NCI-H446 (cell line): ENCODE measurements around the gene ATP8B4.
A peak's percentile ranks its signal among the peaks of the same experiment; 100 is the strongest.

ENCODE experiments used
- DNase-seq, 2 experiments: peaks; one replicate each; lab custom pipeline; 2025; lab: John Stamatoyannopoulos, UW

ATP8B4 gene

DNA sequence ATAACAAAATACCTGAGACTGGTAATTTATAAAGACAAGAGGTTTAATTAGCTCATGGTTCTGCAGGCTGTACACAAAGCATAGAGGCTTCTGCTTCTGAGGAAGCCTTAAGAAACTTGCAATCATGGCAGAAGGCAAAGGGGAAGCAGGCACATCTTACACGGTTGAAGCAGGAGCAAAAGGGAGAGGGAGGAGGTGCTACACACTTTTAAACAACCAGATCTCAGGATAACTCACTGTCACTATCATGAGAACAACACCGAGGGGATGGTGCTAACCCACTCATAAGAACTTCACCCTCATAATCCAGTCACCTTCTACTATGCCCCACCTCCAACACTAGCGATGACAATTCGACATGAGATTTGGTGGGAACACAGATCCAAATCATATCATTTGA lies 54.4 kb downstream of the ATP8B4 start:
- DNase-seq = no peak

DNA sequence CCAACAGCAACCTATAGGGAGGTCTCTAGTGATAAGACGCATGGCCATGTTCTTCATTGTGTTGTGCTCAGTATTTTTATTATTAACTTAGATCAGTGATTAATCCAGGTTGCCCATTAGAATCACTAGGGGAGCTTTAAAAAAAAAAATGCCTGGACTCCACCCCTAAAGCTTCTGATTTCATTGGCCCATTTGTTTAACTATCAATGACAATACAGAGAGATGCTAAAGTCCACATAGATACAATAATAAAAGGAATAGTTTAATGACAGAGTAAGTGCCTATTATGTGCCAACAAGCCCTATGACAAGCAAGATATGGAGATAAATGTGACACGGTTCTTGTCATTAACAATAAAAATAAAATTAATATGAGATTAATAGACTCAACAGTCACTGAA lies 55.8 kb downstream of the ATP8B4 start:
- no peak for DNase-seq

DNA sequence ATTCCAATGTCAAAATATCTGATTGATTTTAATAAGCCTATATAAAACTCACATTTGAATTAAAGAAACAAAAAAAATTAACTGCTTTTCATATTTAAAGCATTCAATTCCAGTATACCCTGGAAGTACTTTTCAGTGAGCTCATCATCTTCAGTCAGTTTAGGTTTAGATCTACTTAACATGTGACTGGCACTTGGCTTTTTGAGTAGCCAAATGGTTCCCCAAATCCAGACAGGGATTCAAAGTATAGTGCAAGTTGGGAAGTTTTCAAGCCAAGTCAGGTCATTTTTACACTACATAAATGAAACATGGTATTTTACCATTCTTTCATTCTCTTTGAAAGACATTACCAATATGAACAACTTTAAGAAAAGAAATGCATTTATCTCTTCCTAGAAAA lies 57.5 kb downstream of the ATP8B4 start:
- DNase-seq = no peak

DNA sequence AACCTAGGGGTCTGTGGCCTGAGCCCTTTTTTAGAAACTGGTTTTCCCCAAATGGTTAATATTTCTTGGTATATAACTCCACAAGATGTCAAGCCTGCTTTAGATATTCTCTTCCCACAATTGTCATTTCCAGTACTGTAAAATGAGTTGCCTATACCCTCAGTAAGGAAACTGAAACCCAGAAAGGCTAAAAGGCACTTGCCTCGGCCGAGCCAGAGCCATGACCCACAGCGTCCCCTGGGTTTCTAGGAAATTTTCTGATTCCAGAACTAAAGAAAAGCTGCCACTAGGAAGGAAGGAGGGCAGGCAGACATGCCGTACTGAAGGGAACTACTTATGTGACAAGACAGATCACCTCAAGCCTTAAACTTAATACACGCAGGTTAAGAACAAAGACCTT lies 59.1 kb downstream of the ATP8B4 start:
- DNase-seq = no peak

DNA sequence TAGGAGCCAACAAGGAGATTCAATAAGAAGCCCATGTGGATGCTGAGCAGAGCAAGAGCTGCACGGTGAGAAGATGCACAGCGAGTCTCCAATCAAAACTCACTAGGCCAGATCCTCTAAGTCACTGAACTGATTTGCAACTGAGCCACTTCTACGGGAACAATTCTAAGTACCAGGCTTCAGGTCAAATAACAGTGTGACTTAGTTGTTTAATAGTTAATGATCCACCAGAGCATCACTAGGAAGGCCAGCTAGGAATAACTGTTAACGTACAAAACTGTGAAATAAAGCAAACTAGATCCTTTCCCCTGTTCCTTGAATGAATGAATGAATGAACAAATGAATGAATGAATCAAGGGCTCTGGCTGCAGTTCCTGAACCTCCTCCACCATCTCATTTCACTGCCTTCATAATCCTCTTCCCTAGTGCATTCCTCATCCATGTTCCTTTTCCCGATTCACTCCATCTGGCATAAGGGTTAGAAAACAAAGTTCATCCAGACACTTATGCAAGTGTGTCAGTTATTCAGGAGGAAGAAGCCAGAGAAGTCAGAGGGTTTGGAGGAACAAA lies 59.7 kb downstream of the ATP8B4 start:
- no peak for DNase-seq

DNA sequence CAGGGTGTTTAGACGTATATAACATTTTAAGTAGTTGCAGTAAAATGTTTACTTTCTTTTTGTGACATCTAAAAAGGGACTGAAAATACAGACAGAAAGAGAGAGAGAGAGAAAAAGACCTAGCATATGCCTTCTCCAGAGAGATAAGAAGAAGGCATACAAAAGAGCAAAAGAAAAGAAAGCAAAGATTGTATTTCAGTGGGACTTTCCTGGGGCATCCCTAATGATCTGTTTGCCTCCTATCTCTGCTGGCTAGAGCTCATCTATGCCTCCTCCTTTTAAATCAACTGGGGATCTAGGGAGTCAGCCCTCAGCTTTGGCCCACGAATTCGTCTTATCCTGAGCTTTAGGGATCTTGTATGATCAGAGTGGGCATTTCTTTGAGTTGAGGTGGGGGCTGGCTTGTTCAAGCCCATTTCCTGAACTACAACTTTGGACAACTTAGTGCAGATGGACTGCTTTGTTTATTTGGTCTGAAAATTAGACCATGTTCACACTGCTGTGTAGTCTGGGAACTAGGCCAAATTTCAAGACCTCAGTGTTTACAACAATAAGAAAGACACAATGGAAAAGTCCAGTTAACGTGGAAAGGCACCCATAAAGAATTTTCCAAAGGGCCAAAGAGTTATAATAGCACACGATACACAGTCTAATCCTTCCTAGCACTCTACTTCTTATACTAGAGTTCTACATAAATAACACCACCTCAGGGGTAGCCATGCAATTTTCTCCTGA lies 61.0 kb downstream of the ATP8B4 start:
- no peak for DNase-seq

DNA sequence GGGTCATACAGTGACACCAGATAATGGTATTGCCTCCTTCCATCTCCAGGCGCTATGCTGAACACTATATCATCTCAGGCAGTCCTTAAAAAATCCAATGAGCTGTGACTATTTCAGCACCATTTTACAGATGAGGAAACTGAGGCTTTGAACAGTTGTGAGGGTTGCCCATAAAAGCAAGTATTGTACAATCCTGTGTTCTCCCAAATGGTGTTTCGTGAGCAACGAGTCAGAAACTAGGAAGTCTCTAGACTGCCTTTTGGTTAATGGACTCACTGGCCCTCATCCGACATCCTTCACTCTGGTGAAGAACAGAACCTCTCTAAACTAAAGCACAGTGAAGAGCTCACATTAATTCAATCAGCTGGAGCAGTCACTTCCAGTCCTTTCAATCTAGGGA lies 61.8 kb downstream of the ATP8B4 start:
- no peak for DNase-seq

DNA sequence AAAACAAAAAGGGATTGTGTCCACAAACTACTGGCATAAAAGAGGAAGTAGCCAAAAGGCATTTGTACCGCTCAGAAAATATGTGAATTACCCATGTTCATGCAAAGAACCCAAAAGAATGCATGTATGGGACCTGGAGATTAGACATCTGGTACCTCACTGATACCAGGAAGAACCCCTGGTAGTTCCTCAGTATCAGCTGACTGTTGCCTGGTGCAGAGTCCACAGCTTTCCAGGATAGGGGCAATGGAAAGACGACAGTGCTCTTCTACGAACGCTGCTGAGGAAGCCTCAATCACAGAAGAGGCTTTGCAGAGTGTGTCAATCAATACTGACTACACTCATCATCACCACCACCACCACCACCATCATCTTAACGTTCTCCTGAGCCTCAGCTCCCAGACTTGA lies 63.3 kb downstream of the ATP8B4 start:
- no peak for DNase-seq

DNA sequence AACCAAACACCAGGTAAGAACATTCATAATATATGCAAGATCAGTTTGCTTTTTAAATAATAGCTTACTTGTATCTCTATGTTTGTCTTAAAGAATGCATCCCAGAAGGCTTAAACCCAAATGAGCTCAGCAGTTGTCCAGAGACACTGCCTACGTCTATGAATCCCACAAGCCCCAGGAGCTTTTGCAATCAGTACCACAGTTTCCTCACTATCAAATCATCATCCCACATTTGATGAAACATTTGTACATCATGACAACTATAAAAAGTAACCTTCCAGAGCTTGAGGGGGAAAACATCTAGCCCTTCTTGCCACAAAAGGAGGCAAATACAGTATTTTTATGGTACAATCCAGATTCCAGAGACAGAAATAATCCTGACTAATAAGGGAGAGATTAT lies 63.7 kb downstream of the ATP8B4 start:
- no peak for DNase-seq

DNA sequence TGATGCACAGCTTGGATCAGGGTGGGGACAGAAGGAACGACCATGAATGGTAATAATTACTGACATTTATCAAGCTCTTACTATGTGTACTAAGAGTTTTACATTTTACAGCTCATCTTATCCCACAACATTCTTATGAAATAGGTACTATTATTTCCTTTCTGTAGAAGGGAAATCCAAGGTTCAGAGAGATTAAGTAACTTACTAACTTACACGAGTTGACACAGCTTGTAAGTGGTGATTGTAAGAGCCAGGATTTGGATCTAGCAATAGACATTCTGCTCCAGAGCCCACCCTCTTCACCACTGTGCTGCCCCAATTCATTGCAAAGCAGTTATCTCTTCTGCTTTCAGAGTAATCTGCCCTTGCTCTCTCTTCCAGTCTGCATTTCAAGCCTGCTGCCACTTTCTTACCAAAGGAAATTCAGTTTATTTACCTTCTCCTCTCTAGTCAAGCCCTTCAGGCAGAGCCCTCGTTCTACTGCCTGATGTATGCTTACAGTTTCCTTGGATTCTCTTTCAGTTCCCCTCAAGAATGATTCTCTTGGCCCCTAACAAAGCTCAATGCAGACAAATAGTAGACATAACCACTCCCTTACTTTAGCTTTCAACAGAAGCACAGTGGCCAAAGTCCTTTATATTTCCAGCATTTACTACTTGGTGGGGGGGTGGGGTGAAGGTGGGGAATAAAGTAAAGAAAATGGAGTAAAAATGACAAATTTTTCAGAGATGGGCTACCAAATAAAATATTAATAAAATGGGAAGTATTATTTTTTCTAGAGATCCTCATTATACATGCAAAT lies 65.8 kb downstream of the ATP8B4 start:
- no peak for DNase-seq

DNA sequence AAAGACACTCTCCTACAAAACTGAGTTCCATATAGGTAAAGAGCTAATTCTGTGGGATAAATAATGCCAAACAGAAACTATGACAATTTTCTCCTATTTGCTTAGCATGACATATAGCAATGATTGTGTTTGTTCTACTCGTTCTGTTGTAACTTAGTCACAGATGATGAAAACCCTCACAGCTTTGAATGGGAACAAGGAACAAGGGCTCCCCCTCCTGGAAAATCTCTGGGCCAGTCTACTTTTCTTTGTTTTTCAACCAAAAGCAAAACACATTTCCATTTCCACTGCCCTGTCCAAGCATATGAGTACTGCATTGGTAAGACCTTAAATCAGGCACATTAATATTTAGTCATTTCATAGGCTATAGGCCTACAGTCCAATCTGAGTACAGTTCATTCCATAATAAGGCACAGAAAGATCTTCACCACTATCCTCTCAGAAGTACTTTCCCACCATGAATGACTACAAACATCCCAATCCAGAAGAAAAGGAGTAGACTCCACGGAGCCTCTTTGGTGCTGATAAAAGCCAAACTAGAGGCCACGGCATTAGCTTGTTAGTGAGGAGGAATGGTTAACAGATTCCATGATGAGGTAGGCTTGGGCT lies 67.1 kb downstream of the ATP8B4 start:
- DNase-seq = peak; percentile 5 to 47

DNA sequence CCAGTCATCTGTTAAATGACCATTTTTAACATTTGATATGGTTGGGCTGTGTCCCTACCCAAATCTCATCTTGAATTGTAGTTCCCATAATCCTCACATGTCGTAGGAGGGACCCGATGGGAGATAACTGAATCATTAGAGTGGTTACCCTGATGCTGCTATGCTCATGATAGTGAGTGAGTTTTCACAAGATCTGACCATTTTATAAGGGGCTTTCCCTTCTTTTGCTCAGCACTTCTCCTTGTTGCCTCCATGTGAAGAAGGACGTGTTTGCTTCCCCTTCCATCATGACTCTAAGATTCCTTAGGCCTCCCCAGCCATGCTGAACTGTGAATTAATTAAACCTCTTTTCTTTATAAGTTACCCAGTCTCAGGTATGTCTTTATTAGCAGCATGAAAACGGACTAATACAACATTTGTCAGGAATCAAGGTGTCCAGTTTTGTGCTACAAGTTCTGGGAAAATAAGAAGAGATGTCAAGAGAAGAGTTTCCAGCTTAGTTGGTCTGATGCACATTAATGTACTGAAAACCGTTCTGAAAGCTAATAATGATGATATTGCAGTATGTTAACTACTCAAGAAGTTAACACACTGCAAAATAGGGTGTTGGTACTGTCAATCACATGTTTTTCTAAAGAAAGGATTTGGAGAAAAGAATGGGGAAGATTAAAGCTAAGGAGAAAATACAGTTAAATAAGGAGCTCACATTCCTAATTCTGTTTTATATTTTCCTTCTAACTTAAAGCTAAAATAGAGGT lies 67.9 kb downstream of the ATP8B4 start:
- DNase-seq = no peak

DNA sequence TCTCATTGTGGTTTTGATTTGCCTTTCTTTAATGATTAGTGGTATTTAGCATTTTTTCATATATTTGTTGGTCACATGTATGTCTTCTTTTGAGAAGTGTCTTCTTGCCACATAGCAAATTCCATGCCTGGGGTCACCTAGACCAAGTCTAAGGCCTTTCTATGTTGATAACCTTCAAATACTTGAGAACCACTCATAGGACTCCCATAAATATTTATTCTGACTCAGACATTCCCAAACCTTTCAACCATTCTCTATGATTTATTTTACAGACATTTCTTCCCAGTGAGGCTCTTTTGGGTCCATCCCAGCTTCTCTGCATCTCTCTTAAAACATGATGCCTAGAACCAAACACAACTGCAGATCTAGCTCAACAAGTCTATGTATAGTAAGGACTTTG lies 69.2 kb downstream of the ATP8B4 start:
- no peak for DNase-seq

DNA sequence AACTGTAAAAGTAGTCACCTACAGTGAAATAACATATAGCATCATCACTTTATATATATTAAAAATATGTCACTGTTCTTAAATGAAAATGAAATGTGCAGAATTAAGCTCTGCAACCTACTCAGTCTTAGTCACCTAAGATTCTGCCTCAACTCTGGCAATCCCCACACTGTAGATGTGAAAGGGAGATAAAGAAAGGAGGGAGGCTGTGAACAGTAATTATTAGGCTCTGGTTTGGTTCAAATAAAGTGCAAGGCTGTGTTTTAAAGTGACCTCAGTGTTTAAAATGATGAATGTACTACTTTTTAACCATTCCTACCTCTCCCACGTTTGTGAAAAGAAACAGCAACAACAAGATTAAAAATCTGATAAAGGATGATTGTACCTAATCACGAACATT lies 72.2 kb downstream of the ATP8B4 start:
- DNase-seq = no peak

DNA sequence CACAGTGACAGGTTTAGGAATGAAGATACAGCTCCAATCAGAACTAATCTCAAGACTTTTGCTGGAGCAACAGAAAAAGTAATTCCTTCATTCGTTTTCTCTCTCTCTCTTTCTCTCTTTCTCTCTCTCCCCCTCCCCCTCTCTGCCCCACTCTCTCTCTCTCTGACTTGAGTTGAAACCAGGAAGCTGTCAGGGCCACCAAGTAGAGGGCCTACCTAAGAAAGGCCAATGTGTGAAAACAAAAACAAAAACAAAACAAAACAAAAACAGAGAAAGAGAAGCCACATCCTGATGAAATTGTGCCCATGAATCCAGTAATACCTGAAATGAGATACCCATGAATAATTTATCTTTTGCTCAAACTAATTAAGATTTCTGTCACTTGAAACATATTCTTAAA lies 72.9 kb downstream of the ATP8B4 start:
- no peak for DNase-seq

DNA sequence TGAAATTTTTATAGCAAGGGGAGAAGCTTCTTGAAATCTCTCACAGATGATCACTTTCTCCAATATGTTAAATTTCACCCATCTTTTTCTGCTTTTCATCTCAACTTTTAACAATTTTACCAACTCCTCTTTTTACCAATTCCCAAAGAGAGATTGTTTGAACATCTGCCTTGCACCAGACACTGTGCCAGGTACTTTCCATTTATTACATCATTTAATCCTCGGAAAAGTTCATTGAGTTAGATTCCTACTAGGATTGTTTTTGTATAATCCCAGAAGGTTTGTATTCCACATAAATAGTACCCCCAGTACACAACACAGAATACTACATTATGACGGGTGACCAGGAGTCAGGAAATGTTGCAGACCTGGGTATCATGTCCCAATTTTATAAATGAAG lies 74.1 kb downstream of the ATP8B4 start:
- no peak for DNase-seq

DNA sequence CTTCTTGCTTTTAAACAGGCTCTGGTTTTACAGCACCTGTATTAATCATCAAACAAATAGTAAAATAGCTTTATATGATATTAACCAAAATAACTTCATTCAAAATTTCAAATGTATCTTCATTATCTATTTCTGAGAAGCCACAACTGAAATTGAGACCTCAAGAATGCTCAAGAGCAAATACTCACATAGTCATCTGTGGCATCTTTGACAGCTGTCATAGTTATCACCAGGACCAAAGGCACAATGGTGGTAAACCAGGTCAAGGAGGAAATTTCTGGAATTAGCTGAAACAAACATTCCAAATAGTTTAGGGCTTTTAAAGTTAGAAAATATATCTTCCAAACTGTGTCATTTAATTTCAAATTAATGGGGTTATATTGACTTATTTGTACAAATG lies 74.6 kb downstream of the ATP8B4 start:
- DNase-seq = no peak

DNA sequence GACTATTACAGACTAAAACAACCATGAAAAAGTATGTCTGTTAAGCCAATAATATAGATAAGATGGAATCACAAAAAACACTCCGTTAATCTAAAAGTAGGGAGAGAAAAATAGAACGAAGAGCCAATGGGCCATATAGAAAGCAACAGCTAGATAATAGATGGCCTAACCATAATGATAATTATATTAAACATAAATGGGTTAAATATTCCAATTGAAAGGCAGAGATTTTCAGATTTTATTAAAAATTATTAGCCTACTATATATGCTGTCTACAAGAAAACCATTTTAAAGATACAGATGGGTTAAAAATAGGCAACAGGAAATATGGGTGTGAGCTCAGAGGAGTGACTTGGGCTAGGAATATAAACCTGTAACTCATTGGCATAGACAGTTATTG lies 76.3 kb downstream of the ATP8B4 start:
- no peak for DNase-seq

DNA sequence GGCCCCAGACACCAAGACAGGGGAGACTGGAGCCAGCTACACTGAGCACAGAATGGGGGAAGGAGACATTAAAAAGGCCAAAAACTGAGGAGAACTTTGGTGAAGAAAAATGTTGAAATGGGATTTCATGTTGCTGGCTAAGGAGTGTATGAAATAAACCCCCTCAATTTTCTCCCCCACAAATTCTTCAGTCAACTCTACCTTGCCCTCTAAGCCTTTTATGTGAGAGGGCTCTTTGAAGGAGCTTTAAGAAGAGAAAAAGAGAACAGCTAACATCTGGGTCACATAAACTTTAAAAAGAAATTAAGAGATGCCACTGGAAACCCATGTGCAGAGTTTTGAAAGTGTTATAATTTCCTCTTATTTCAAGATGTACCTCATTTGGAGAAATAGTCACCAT lies 88.6 kb downstream of the ATP8B4 start:
- DNase-seq = no peak

DNA sequence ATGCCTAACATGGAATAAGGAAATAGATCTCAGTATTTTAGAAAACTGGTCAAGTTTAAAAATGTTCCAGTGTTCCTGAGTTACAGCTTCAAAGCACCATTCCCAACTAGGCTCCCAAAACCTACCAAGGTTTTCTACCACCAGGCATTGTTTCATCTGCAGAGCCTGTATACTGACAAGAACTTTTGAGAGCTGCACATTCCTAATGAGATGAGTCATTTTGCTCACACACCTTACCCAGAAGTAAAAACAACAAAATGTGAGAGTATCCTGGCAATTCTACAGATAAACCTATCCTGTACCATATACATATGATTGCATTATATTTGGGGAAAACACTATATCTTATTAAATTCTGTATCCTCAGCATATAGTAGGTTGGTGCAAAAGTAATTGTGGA lies 90.7 kb downstream of the ATP8B4 start:
- no peak for DNase-seq

DNA sequence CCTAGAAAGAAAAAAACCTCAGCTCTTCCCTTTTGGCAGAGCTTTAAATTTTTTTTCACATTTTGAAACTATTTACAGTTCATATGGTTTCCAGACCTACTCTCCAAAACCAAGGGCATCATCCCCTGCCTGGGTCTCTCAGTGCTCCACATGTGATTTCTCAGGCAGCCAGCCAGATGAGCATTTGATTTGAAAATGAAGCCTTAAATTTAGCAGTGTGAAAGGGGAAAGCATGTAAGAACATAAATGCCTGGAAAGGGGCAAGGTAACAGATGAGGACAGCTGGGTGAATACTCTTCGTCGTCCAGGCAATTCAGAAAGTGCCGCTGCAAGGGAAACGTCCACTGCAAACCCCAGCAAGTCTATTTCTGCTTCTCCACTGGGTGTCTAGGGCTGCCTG lies 94.8 kb downstream of the ATP8B4 start:
- DNase-seq = peak in 1 of 2 experiments; percentile 2

DNA sequence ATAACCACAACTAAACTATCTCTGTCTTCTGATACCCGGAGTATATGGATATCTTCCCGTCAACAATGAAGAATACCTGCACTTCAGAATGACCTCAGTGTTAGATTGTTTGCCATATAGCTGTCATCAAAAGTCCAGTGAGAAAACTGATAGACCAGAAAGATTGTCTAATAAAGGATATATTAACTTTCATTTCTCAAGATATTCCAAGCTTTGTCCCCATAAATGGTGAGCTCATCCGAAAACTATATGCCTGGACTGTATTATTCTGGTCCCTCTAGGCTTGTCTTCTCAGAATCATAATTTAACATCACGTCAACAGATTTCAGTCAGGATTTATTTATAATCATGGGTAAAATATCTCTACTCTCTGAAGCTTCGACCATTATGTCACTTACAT lies 100.5 kb downstream of the ATP8B4 start:
- no peak for DNase-seq
